ENCODE measurements around the gene PARVA. TPM values are rescaled to one million over a fixed set of nuclear protein-coding genes. Genes with fewer than 3 reads are reported as not detected.

Gene PARVA
- total RNA-seq, 2 donors from 2014 or later, result 55.9 to 58.1 TPM

DNA sequence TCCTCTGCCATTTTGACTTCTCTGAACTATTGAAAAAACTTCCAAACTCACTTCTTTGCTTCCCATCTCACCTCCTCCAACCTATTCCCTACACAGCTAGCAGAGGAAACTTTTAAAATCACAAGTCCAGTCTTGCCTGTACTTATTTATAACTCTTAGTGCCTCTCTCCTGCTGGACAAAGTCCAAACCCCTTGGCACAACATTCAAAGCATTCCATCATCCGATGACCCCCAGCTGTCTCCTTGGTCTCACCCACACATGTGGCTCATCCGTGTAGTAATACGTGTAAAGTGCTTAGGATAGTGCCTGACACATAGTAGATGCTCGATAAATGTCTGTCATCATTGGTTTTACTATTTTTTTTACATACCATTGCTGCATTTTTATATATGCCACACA, 101.4 kb downstream of the PARVA start:
- peak overlapping the region; percentile 52 to 73 for H3K27ac ChIP-seq
- no peak for DNase-seq (ENCODE audit: low spot score)
- H3K4me3 ChIP-seq, result no peak overlapping the region
- TF ChIP-seq, protein P1, sequence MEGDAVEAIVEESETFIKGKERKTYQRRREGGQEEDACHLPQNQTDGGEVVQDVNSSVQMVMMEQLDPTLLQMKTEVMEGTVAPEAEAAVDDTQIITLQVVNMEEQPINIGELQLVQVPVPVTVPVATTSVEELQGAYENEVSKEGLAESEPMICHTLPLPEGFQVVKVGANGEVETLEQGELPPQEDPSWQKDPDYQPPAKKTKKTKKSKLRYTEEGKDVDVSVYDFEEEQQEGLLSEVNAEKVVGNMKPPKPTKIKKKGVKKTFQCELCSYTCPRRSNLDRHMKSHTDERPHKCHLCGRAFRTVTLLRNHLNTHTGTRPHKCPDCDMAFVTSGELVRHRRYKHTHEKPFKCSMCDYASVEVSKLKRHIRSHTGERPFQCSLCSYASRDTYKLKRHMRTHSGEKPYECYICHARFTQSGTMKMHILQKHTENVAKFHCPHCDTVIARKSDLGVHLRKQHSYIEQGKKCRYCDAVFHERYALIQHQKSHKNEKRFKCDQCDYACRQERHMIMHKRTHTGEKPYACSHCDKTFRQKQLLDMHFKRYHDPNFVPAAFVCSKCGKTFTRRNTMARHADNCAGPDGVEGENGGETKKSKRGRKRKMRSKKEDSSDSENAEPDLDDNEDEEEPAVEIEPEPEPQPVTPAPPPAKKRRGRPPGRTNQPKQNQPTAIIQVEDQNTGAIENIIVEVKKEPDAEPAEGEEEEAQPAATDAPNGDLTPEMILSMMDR (IDR thresholded peaks at IDR 0.05), result no peak
- H3K4me1 ChIP-seq, result peaks cover 0 to 13% of the 10 kb centered on the region in 2 donors
- H3K9me3 ChIP-seq, result no peaks in the 10 kb centered on the region
- no peaks in the 10 kb centered on the region for H3K27me3 ChIP-seq
- H3K36me3 ChIP-seq, result peaks cover 62% of the 10 kb centered on the region

DNA sequence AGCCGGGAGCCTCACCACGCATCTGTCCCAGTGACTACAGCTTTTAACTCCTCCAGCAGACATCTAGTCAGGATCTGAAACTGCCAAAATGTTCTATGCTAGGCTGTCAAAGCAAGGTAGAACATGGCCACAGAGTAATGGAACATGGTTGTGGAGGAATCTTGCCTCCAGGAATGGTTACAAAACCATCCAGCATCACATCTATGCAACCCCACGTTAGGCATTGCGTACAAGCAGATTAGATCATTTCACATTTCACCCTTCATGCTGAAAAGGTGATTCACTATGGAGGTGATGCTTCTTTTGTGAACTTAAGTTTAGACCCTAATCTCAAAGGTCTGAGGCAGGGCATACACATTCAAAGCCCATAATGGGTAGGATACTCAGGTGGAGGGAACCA, 103.0 kb downstream of the PARVA start:
- H3K4me1 ChIP-seq, result peaks cover 0 to 16% of the 10 kb centered on the region in 2 donors
- TF ChIP-seq, protein P1 (IDR thresholded peaks at IDR 0.05), result no peak
- no peak overlapping the region for H3K27ac ChIP-seq
- no peaks in the 10 kb centered on the region for H3K9me3 ChIP-seq
- H3K4me3 ChIP-seq, result no peak overlapping the region
- H3K27me3 ChIP-seq, result no peaks in the 10 kb centered on the region
- H3K36me3 ChIP-seq, result peaks cover 51% of the 10 kb centered on the region
- no peak for DNase-seq (ENCODE audit: low spot score)

DNA sequence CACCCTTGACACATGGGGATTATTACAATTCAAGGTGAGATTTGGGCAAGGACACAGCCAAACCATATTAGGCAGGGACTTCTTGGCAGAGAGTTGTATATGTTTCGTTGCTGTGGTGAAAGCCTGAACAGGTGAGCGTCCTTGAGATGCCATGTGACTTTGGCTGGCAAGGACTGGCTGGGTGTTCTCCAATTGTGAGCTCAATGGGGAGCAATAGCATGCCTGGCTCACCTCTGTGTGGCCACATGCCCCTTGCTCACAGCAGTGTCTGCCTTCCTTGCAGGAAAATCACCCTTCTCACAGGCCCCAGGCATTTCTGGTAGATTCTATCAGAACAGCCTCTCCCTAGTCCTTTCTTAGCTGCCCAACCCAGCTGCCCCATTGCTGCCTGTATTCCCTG, 105.5 kb downstream of the PARVA start:
- DNase-seq (ENCODE audit: low spot score), result no peak
- H3K27me3 ChIP-seq, result no peaks in the 10 kb centered on the region
- H3K27ac ChIP-seq, result peak overlapping the region; percentile 17
- TF ChIP-seq, protein P1 (IDR thresholded peaks at IDR 0.05), result no peak
- H3K36me3 ChIP-seq, result peaks cover 26% of the 10 kb centered on the region
- no peak overlapping the region for H3K4me3 ChIP-seq
- peaks cover 0 to 16% of the 10 kb centered on the region in 2 donors for H3K4me1 ChIP-seq
- H3K9me3 ChIP-seq, result no peaks in the 10 kb centered on the region

DNA sequence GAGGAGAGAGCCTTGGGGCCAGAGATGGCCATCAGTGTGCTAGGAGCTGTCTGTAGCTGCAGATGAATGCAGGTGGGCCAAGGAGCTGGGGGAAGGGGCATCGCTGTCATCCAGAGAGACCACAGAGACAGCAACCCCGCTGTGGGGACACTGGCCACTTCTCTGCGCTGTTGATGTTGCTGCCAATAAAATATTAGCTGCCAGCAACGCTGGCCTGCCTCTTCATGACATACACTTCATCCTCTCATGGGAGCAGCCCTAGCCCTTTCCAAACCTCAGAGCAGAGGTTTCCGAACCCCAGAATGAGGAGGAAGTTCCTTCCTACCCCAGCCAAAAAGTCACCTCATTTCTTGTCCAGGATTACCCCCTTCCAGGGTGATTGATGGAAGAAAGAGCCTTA, 106.2 kb downstream of the PARVA start:
- Histone ChIP-seq H3K36me3 (peaks cover 22% of the 10 kb centered on the region), H3K27ac (peak overlapping the region; percentile 17)
- no peak for DNase-seq (ENCODE audit: low spot score)

DNA sequence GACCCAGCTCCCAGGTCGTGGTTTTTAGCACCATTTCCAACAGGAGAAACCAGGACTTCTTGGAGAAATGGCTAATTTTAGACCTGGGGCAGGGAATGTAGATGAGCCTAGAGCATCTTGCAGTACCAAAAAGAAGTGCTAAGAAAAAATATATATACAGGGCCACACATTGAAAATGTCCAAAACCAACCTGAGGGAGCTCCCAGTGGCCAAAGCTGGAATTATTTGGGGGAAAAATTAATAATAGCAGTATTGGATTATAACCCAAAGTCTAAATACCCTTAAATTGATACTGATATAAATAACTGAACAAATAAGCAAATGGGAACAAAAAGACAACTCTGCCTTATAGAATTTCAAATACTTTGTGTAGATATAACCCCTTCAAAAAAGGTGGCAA, 108.0 kb downstream of the PARVA start:
- Histone ChIP-seq H3K36me3 (peaks cover 8% of the 10 kb centered on the region), H3K4me1 (peaks cover 0 to 9% of the 10 kb centered on the region in 2 donors), H3K4me3 (no peak overlapping the region), H3K27ac (no peak overlapping the region), H3K9me3 (peaks cover 5 to 8% of the 10 kb centered on the region in 2 donors), H3K27me3 (no peaks in the 10 kb centered on the region)
- DNase-seq (ENCODE audit: low spot score), result no peak
- TF ChIP-seq, protein P1 (IDR thresholded peaks at IDR 0.05), result peak; percentile 11 to 48

More for the DNA sequence above, 106.2 kb downstream of the PARVA start:
- Histone ChIP-seq H3K4me3 (no peak overlapping the region), H3K9me3 (no peaks in the 10 kb centered on the region), H3K4me1 (peaks cover 0 to 9% of the 10 kb centered on the region in 2 donors), H3K27me3 (no peaks in the 10 kb centered on the region)
- TF ChIP-seq, protein P1 (IDR thresholded peaks at IDR 0.05), result no peak

DNA sequence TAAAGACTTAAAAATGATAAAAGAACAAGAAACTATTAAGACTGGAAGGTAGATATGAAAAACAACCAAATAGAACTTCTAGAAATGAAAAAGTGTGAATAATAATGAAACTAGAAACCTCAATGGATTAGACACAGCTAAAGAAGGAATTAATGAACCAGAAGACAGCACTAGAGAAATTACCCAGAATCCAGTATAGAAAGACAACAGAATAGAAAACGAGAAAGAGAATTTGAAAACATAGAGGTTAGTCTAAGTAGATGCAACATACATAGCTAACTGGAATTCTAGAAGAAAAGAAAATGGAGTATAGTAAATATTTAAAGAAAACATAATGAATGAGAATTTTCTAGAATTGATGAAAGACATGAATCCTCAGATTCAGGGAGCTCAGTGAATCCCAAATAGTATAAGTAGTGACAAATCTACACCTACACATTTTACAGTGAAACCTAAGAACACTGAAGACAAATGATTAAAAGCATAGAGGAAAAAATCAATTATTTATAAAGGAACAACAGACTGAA, 111.9 kb downstream of the PARVA start:
- H3K4me1 ChIP-seq, result no peaks in the 10 kb centered on the region
- TF ChIP-seq, protein P1 (IDR thresholded peaks at IDR 0.05), result no peak
- H3K27ac ChIP-seq, result no peak overlapping the region
- H3K9me3 ChIP-seq, result peaks cover 5 to 8% of the 10 kb centered on the region in 2 donors
- no peaks in the 10 kb centered on the region for H3K36me3 ChIP-seq
- no peak overlapping the region for H3K4me3 ChIP-seq
- DNase-seq (ENCODE audit: low spot score), result no peak
- no peaks in the 10 kb centered on the region for H3K27me3 ChIP-seq

All from right atrium auricular region (tissue), 2 donors.